Measurements from ENCODE around the gene CIZ1.

The CIZ1 gene

GRCh38 chr9:128123451-128124080 lies 67.8 kb downstream of the CIZ1 start:
- no peak for DNase-seq

DNA sequence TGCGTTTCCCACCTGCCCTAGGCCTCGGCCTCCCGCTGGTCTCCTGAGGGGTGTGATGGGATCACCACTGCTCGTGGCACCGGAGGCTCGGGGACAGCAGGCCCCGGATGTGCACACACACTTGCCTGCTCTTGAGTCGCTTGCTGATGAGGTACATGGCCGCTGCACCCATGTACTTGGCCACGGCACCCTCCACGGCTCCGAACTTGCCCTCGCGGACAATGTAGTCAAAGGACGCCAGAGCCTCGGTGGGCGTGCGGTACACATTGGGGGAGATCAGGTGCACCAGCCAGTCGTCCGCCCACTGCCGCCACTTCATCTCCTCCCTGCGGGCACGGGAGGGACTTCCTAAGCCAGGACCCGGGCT lies 68.6 kb downstream of the CIZ1 start:
- DNase-seq = no peak

DNA sequence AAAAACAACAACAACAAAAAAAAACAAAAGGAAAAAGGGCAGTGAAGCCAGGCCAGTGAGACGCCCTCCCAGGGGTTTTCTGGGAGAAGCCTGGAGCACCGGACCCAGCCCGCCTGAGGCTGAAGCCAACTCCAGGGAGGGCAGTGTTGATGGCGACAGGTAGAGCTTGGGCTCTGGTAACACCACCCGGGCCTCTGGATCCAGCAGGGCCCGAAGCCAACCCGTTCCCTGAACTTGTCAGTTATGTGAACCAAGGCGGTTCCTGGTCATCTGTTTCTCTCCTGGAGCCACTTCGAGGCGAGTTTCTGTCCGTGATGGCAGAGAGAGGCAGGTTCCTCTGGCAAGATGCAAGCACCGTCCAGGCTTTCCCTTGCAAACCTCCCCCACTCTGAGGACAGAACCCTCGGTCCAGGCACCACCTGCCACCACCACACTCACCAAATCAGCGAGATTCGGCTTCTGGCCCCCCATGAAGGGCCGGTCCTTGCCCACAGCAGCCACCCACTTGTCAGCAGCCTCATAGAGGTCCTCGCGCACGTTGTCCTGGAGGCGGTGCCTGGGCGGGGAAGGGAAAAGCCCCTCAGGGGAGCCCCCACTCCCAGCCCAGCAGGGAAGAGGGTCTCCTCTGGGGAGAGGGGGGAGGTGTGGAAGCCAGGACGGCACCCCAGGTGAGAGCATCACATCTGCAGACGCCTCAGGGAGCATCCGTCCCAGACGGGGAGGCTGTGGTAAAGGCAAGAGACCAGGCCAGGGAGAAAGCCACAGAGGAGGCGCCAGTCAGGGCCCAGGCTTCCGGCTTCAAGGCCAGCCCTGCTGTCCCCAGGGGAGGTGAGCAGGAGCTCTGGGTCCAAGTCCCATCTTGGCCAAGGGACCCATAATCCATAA lies 69.2 kb downstream of the CIZ1 start:
- DNase-seq = no peak

DNA sequence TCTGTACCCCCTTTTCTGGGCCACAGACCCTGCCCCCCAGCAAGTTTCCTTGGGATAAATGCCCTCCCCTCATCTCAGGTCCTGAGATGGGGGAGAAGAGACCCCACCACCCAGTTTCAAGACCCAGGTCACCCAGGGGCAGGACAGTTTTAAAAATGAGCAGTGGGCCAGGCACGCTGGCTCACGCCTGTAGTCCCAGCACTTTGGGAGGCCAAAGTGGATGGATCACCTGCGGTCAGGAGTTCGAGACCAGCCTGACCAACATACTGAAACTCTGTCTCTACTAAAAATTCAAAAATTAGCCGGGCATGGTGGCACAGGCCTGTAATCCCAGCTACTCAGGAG lies 69.9 kb downstream of the CIZ1 start:
- no peak for DNase-seq

GRCh38 chr9:128120741-128121465 lies 70.5 kb downstream of the CIZ1 start:
- DNase-seq = no peak

- no peak for DNase-seq
Measured at GRCh38 chr9:128120061-128120740, 71.2 kb downstream of the CIZ1 start.

DNA sequence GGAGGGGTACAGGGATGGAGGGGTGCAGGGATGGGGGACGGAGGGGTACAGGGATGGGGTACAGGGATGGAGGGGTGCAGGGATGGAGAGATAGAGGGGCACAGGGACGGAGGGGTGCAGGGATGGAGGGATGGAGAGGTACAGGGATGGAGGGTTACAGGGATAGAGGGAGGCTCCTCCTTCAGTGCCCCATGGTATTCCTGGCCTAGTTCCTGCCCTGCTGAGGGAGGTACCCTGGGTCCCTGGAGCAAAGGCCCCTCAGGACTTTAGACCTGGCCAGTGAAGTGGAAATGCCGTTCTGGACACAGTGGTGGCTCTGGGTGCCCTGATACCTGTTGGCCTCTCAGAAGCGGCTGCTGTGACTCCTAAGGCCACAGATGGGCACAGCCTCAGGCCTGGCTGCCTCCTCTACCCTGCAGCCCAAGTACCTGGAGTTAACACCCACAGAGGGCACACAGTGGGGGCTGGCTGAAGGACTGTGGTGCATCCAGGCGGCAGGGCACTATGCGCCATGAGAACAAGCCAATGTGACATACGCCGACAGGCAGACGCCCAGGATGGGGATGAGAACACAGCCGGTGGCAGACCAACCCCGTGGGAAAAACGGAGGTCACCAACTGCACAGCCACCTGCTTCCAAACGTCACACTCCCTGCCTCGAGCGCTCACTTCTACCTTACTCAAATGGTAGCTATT lies 72.3 kb downstream of the CIZ1 start:
- no peak for DNase-seq

- DNase-seq = no peak
Measured at GRCh38 chr9:128118472-128118857, 72.9 kb downstream of the CIZ1 start.

DNA sequence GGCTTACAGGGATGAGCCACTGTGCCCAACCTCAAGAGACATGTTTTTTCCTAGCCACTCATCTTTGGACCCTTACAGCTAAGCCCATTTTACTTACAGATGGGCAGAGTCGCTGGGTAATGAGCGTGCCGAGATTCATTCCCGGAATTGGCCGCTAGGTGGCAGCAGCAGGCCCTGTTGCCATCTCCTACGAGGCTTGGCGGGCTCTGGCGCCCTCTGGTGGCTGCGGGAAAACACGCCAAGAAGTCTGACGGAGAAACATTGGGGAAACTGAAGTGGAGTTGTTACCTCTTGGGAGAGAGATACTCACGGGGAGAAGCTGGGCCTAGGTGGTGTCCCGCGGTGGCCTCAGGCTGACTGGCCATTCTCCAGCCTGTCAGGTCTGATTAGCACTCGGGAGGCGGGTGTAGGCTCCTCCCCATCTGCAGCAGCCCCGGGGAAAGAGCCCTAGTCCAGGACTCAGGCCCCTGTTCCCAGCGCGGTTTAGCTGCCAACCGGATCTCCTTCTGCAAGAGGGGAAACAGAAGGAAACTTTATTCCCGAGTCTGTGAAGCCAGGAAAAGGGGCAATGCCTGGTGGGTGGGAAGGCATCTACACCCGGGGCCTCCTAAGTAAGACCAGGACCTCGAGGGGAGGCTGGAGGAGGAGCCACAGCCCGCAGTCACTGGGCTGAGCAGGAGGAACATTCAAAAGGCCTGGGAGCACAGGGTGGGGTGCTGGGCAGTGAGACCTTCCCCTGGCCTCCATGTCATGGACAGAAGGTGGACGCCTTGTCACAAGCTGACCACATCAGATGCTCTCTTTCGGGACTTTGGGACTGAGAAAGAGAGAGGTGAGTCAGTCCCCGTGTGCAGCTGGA lies 73.5 kb downstream of the CIZ1 start:
- DNase-seq = peak; percentile 51 to 85

GRCh38 chr9:128116104-128117083 lies 75.0 kb downstream of the CIZ1 start:
- no peak for DNase-seq
